Endothelial cell of umbilical vein (primary cell): ENCODE data around the gene RTN4RL1. TPM values are rescaled to one million over a fixed set of nuclear protein-coding genes. Genes with fewer than 3 reads are reported as not detected.

Experiments
- BruUV-seq: library from RNA; stranded (reverse); fragments of 400-500 nt; replicated peaks from 2 replicates; lab custom pipeline; 2021; lab: Mats Ljungman, UMichigan
- CTCF ChIA-PET: fragments of 300-600, 350-600 bp; sonication (Branson Sonifier 250); formaldehyde crosslinking; loops from one replicate; lab custom pipeline; 2021; ENCODE audit warnings: antibody characterized with exemption, inconsistent platforms; lab: Charles Lee
- POLR2A ChIA-PET: fragments of 300-600, 350-600 bp; sonication (Branson Sonifier 250); formaldehyde crosslinking; loops from one replicate; lab custom pipeline; 2021; ENCODE audit warnings: antibody characterized with exemption, inconsistent platforms; lab: Charles Lee
- DNase-seq: peaks from one replicate; pipeline ENCODE4 v3.0.0-alpha.2; 2011; ENCODE audit warnings: low read depth, low spot score
- FAIRE-seq: peaks from 2 replicates; lab custom pipeline; 2011; peaks lifted over from hg19 to GRCh38; lab: Jason Lieb, UNC
- H2AFZ ChIP-seq: 2 replicates; pipeline ENCODE4 v1.6.0; 2012; ENCODE audit warnings: low read depth, low read length, control low read depth, inconsistent platforms
- H3K27ac ChIP-seq: 2 replicates; pipeline ENCODE4 v1.5.1; 2011; ENCODE audit warnings: low read depth, mild to moderate bottlenecking, control low read depth, low read length, moderate library complexity; ENCODE audit not compliant: insufficient read depth
- H3K27me3 ChIP-seq, 2 experiments: 2 replicates each; pipeline versions ENCODE4 v1.6.0 to v1.6.1; 2011; ENCODE audit warnings: low read length in 2 of 2, mixed read lengths in 1 of 2; ENCODE audit not compliant: control insufficient read depth in 2 of 2, insufficient read depth in 2 of 2
- H3K36me3 ChIP-seq, 2 experiments: 2 replicates in 1 of 2; 3 replicates in 1 of 2; pipeline ENCODE4 v1.5.1; 2011; ENCODE audit warnings: low read length in 2 of 2, mild to moderate bottlenecking in 1 of 2, moderate library complexity in 1 of 2; ENCODE audit not compliant: control insufficient read depth in 2 of 2, insufficient read depth in 2 of 2; ENCODE audit errors: extremely low read depth in 1 of 2
- H3K4me1 ChIP-seq: 3 replicates; pipeline ENCODE4 v1.5.1; 2011; ENCODE audit warnings: mild to moderate bottlenecking, low read length; ENCODE audit not compliant: control insufficient read depth, insufficient read depth; ENCODE audit errors: extremely low read depth
- H3K4me2 ChIP-seq: 2 replicates; pipeline ENCODE4 v1.6.1; 2011; ENCODE audit warnings: low read length, control low read depth, mixed read lengths; ENCODE audit not compliant: insufficient read depth
- H3K4me3 ChIP-seq, 3 experiments: fragments of 200-600 bp in 1 of 3; sonication (generic), shearing (Covaris generic) in 1 of 3; replicated peaks in 1 of 3; 2 replicates each; pipeline ENCODE4 v1.5.1; 2011 to 2016; ENCODE audit warnings: control low read depth in 3 of 3, low read length in 3 of 3, mild to moderate bottlenecking in 2 of 3, inconsistent platforms in 1 of 3, low read depth in 1 of 3, moderate library complexity in 1 of 3; ENCODE audit not compliant: insufficient read depth in 1 of 3
- H3K79me2 ChIP-seq: 2 replicates; pipeline ENCODE4 v1.6.0; 2012; ENCODE audit warnings: low read length, inconsistent platforms; ENCODE audit not compliant: control insufficient read depth, insufficient read depth
- H3K9ac ChIP-seq: replicated peaks from 2 replicates; pipeline ENCODE3; 2011; ENCODE audit warnings: low read length, control low read depth; ENCODE audit not compliant: insufficient read depth; ENCODE audit errors: extremely low read depth
- H3K9me1 ChIP-seq: replicated peaks from 3 replicates; pipeline ENCODE4 v1.6.0; 2011; ENCODE audit warnings: mild to moderate bottlenecking, low read length; ENCODE audit not compliant: control insufficient read depth, insufficient read depth; ENCODE audit errors: extremely low read depth
- H3K9me3 ChIP-seq: replicated peaks from 2 replicates; pipeline ENCODE4 v1.5.1; 2012; ENCODE audit warnings: low read length, inconsistent platforms; ENCODE audit not compliant: control insufficient read depth, insufficient read depth
- H4K20me1 ChIP-seq: replicated peaks from 2 replicates; pipeline ENCODE3; 2011; ENCODE audit warnings: mild to moderate bottlenecking, low read length; ENCODE audit not compliant: control insufficient read depth, insufficient read depth; ENCODE audit errors: extremely low read depth
- CTCF ChIP-seq, 2 donors: IDR thresholded peaks; 1 replicate in 1 of 2; 2 replicates in 1 of 2; pipeline ENCODE4 v1.5.1; 2011; ENCODE audit warnings: low read length in 2 of 2, mild to moderate bottlenecking in 2 of 2, moderate library complexity in 2 of 2, control low read depth in 1 of 2, inconsistent platforms in 1 of 2, low read depth in 1 of 2; ENCODE audit not compliant: insufficient read depth in 1 of 2; ENCODE audit errors: extremely low read depth in 1 of 2
- EZH2 ChIP-seq: IDR thresholded peaks from 2 replicates; pipeline ENCODE4 v1.6.1; 2012; ENCODE audit warnings: borderline replicate concordance, low read depth, mild to moderate bottlenecking, moderate library complexity, low read length, inconsistent platforms; ENCODE audit not compliant: severe bottlenecking
- FOS ChIP-seq: IDR thresholded peaks from 2 replicates; pipeline ENCODE4 v1.6.1; 2011; ENCODE audit warnings: mild to moderate bottlenecking, low read length, moderate library complexity, borderline replicate concordance; ENCODE audit not compliant: insufficient read depth
- GATA2 ChIP-seq: IDR thresholded peaks from 2 replicates; pipeline ENCODE4 v1.7.0; 2011; ENCODE audit warnings: low read depth, mild to moderate bottlenecking, moderate library complexity, mixed read lengths, low read length; ENCODE audit not compliant: insufficient read length, insufficient read depth
- JUN ChIP-seq: IDR thresholded peaks from 2 replicates; pipeline ENCODE4 v1.6.1; 2011; ENCODE audit warnings: borderline replicate concordance, low read depth; ENCODE audit not compliant: insufficient read length, insufficient read depth
- MAX ChIP-seq: IDR thresholded peaks from 2 replicates; pipeline ENCODE4 v1.6.1; 2011; ENCODE audit not compliant: insufficient read depth, insufficient read length
- MYC ChIP-seq: IDR thresholded peaks from one replicate; pipeline ENCODE4 v1.6.1; 2011; ENCODE audit warnings: mild to moderate bottlenecking, low read depth, low read length
- POLR2A ChIP-seq: IDR thresholded peaks from 2 replicates; pipeline ENCODE4 v1.6.1; 2012; ENCODE audit warnings: low read depth, mild to moderate bottlenecking, control low read depth, low read length
- POLR2AphosphoS5 ChIP-seq: IDR thresholded peaks from 2 replicates; pipeline ENCODE4 v1.6.1; 2012; ENCODE audit warnings: low read depth, mild to moderate bottlenecking, control low read depth, low read length, moderate library complexity; ENCODE audit not compliant: insufficient read depth
- dilution Hi-C: fragments of 300-500 bp; cut with MboI; formaldehyde crosslinking; loops from one replicate; pipeline ENCODE4 v1.15.0; 2019; ENCODE audit warnings: low sequenced_read_pairs; ENCODE audit not compliant: extremely low pct_ligation_motif_present
- intact Hi-C: fragments of 100-400 bp; cut with micrococcal nuclease; formaldehyde crosslinking; loops from one replicate; pipeline ENCODE4 v1.10.0; 2022
- polyA plus RNA-seq, 4 experiments: library from polyadenylated mRNA; depleted of rRNA in 3 of 4; stranded (reverse) in 3 of 4; unstranded in 1 of 4; fragments of >200 nt; gene quantifications; 2 replicates each; pipeline versions ENCODE4 v1.2.1 to v1.2.3, GENCODE V29; 2011 to 2012; ENCODE audit warnings: missing spikeins in 1 of 4
- total RNA-seq: library from RNA; stranded (reverse); gene quantifications from 2 replicates; pipeline ENCODE4 v1.2.3, GENCODE V29; 2021

RTN4RL1 gene
- total and polyA plus RNA-seq, 2 donors (not counting 3 experiments of a cell fraction or from before 2014, with no cell fraction given): 0.04 TPM; not detected in 1

GRCh38 chr17:1999557-2000251, 25.4 kb downstream of the RTN4RL1 start:
- Histone ChIP-seq H2AFZ (no peak overlapping the region), H3K27ac (no peak overlapping the region), H3K9me3 (no peaks in the 10 kb centered on the region), H3K9ac (no peak overlapping the region), H3K9me1 (no peaks in the 10 kb centered on the region), H4K20me1 (no peaks in the 10 kb centered on the region), H3K79me2 (no peaks in the 10 kb centered on the region), H3K27me3 (peaks cover 12 to 15% of the 10 kb centered on the region in 2 experiments), H3K36me3 (no peaks in the 10 kb centered on the region), H3K4me2 (no peak overlapping the region), H3K4me3 (no peak overlapping the region), H3K4me1 (peaks cover 4% of the 10 kb centered on the region)
- intact Hi-C loops: no loop called here
- DNase-seq: peak; percentile 27
- TF ChIP-seq EZH2 (no peak), JUN (no peak), MAX (no peak), GATA2 (no peak), MYC (no peak), POLR2AphosphoS5 (no peak), FOS (no peak), POLR2A (no peak), CTCF (IDR thresholded peaks at IDR 0.05; ENCODE audit: extremely low read depth in 1 of 2, insufficient read depth in 1 of 2, low read depth in 1 of 2, low read length in 2 of 2) (no peak)
- FAIRE-seq: peak; percentile 31
- POLR2A ChIA-PET: no interaction called here
- CTCF ChIA-PET: interaction anchor here (0.7 to 2.3 kb wide), 3 partner anchors 26 to 245 kb away, joined by 3 to 11 read pairs (median 4); partner anchors contain the start of gene RTN4RL1
- dilution Hi-C loops: no loop called here
- no TSS peak for BruUV-seq
